AG09309 (cell line): ENCODE measurements around the gene N4BP2.
A peak's percentile ranks its signal among the peaks of the same experiment; 100 is the strongest.

Experiments
- DNase-seq: peaks from one replicate; pipeline ENCODE4 v3.0.0-alpha.2; 2010; ENCODE audit warnings: low read depth
- H3K4me3 ChIP-seq: 2 replicates; pipeline ENCODE4 v1.5.1; 2011; ENCODE audit warnings: mild to moderate bottlenecking, low read depth, low read length, moderate library complexity; ENCODE audit not compliant: control insufficient read depth
- TF ChIP-seq, protein P1 (sequence below): IDR thresholded peaks from 2 replicates; pipeline ENCODE4 v1.5.1; 2011; ENCODE audit warnings: mild to moderate bottlenecking, low read depth, low read length, inconsistent platforms; ENCODE audit not compliant: insufficient read depth, control insufficient read depth; ENCODE audit errors: missing control alignments

N4BP2 gene

DNA sequence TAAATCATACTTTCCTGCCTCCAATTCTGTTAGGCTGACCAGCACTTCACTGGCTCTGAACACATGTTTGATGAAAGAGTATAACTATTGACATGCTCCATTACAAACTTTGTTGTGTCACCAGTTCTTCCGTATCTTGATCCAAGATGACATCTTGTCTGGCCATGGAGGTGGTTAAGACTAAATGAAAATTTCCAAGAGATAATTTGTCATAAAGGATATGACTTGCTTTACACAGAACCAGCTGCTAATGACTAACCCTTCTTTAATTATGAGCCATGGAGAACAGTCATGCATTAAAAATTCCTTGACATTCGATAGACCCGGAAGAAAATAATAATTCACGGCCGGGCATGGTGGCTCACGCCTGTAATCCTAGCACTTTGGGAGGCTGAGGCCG, 17.7 kb upstream of the N4BP2 start:
- DNase-seq, result no peak
- H3K4me3 ChIP-seq, result no peak overlapping the region
- TF ChIP-seq, protein P1, sequence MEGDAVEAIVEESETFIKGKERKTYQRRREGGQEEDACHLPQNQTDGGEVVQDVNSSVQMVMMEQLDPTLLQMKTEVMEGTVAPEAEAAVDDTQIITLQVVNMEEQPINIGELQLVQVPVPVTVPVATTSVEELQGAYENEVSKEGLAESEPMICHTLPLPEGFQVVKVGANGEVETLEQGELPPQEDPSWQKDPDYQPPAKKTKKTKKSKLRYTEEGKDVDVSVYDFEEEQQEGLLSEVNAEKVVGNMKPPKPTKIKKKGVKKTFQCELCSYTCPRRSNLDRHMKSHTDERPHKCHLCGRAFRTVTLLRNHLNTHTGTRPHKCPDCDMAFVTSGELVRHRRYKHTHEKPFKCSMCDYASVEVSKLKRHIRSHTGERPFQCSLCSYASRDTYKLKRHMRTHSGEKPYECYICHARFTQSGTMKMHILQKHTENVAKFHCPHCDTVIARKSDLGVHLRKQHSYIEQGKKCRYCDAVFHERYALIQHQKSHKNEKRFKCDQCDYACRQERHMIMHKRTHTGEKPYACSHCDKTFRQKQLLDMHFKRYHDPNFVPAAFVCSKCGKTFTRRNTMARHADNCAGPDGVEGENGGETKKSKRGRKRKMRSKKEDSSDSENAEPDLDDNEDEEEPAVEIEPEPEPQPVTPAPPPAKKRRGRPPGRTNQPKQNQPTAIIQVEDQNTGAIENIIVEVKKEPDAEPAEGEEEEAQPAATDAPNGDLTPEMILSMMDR, result no peak

DNA sequence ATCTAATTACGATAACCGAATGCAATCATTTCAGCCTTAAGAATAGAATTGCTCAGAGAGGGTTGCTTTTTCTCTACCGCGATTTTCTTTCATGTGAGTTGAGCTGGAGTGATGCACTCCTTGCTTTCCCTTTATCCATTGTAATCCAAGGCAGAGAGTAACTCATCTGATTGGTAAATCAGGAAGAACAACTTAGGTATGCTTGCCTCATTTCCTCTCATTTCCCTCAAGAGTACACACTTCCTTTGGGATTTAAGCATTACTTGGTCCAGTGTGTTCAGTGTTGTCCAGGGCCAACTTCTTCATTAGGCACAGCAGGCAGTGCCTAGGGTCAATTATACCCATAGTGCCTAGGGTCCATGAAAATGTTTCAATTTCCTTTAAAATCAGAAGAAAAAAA, 15.7 kb upstream of the N4BP2 start:
- TF ChIP-seq, protein P1, result no peak
- no peak overlapping the region for H3K4me3 ChIP-seq
- no peak for DNase-seq

DNA sequence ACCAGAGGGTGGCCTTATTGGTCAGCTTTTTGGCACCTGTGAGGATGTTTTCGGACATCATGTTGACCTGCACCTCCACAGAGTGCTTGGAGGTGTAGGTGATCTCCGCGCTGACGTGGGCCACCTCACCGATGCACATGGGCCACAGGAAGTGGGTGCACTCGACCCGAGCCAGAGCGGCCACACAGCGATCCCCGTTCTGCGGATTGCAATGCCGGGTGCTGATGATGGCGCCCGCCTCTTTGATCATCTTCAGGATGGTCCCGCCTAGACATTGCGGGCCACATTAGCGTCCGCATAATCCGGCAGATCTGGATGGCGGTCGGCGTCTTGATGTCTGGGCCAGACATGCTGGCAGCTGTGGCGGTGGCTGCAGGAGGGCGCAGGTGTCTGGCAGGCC, 12.9 kb upstream of the N4BP2 start:
- H3K4me3 ChIP-seq, result no peak overlapping the region
- no peak for DNase-seq
- TF ChIP-seq, protein P1, result no peak

DNA sequence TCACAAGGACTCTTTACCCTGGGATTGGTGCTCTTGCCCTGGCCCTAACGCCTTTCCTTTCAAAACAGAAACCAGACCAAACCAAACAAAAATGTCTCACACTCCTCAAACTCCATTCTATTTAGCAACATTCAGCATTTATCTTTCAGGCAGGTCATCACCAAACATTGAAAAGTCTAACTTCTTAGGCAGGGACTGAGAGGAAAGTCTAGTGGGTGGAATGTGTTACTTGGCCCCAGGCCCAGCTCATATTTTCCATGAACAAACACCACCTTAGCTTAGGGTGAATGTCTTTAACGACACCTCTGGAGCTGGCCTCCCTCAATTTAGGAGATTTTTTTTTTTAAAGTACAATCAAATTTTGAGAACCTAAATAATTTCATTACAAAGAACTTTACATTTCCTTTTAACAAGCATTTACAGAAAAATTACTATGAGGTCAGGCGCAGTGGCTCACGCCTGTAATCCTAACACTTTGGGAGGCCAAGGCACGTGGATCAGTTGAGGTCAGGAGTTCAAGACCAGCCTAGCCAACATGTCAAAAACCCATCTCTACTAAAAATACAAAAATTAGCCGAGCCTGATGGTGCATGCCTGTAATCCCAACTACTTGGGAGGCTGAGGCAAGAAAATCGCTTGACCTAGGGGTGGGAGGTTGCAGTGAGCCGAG, 10.2 kb upstream of the N4BP2 start:
- DNase-seq, result no peak
- TF ChIP-seq, protein P1, result no peak

DNA sequence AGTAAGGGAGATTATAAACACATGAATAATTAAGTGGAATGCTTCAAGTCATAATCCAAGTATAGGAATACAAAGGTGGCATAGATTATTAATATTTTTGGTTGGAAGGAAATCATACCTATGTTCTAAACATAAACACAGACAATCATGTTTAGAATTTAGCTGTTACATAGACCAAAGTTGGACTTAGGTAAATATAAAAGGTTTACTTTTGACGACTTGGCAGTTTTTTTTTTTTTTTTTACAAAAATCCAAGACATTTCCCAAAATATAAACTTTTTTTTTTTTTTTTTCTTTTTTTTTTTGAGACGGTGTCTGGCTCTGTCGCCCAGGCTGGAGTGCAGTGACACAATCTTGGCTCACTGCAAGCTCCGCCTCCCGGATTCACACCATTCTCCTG, 3.5 kb upstream of the N4BP2 start:
- H3K4me3 ChIP-seq, result no peak overlapping the region
- TF ChIP-seq, protein P1, result no peak
- no peak for DNase-seq

More for the DNA sequence above, 10.2 kb upstream of the N4BP2 start:
- H3K4me3 ChIP-seq, result no peak overlapping the region

DNA sequence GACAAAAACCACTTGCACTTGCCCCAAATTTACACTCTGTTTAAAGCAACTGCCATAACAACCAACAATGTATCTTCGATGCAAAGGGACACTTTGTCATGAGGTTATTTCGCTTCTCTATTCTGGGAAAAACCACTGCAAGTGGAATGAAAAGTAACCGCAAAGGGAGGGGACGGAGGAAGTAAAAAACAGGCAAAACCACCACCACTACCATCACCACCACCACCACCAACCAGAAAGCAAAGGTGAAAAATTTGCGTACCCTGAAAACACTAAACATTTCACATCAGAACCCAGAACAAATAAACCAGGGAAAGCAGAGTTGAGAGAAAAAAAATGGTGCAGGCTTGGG, 1.2 kb upstream of the N4BP2 start:
- TF ChIP-seq, protein P1, result no peak
- peak overlapping the region; percentile 89 for H3K4me3 ChIP-seq
- no peak for DNase-seq

DNA sequence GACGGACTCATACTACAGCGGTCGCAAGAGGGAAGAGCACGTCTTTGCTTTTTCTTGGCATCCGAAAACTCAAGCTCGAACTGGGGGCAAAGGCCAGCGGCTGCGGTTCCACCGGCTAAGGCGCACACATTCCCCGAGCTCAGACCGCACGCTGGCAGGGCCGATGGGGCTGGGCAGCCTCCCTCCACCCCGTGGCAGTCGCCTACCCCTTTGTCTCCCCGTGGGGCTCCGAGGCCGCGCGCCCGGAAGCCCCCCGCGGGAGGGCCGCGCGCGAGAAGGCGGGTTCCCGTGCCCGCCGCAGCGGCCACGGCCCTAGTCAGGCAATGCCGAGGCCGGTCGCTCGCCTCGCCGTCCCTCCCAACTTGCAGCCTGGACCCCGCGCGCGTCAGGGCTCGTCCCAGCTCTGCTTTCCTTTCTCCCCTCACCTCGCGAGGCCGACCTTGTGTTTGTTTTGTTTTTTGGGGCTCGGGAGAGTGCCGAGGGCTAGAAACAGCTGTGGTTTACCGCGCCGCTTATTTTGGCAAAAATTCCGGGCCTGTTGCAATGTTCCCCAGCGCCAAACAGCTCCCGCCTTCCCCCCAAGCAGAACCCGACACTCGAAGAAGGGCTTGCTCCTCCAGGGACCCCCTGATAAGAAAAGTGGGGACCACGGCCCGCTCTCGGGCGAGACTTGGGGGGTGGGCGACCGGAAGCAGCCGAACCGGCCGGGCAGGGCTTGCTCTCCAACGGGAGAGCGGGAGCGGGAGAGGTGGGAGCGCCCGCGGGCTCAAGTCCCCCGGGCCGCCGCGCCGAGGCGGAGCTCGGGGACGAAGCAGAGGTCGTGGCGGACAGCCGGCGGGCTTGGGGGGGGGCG, 561 bp upstream of the N4BP2 start:
- DNase-seq, result peak; percentile 64
- TF ChIP-seq, protein P1, result no peak
- H3K4me3 ChIP-seq, result peak overlapping the region; percentile 89
